ENCODE results near the gene ALDH9A1.

- TF ChIP-seq EZH2 (IDR thresholded peaks at IDR 0.05; ENCODE audit: borderline replicate concordance, low read length) (no peak), CTCF (IDR thresholded peaks at IDR 0.05; ENCODE audit: low read length) (no peak; the same call in 1 of the 2 replicates)
Observed at GRCh38 chr1:165631342-165632151, 66.8 kb downstream of the ALDH9A1 start.

All from OCI-LY1 (cell line).